Fibroblast of skin of right quadriceps (primary cell): ENCODE data around the gene KCTD2.
"Not testable (repeated sequence)": the region's sequence is repeated elsewhere in the genome, so short reads cannot be mapped to it uniquely, and the experiment has no call there.

Experiments
- DNase-seq: peaks from one replicate; pipeline ENCODE4 v3.0.0-alpha.2; 2013

The KCTD2 gene

GRCh38 chr17:75020331-75021110 is 26.5 kb upstream of the KCTD2 start:
- DNase-seq, result no peak

- no peak for DNase-seq
Observed at GRCh38 chr17:75024686-75025397, 22.2 kb upstream of the KCTD2 start.

- not testable (repeated sequence) for DNase-seq
Observed at GRCh38 chr17:75025398-75025734, 21.7 kb upstream of the KCTD2 start.

- DNase-seq, result not testable (repeated sequence)
Observed at GRCh38 chr17:75026650-75027049, 20.4 kb upstream of the KCTD2 start.

- DNase-seq, result no peak
Observed at GRCh38 chr17:75030161-75030560, 16.9 kb upstream of the KCTD2 start.

- DNase-seq, result peak; percentile 72
Observed at GRCh38 chr17:75031972-75032719, 14.9 kb upstream of the KCTD2 start.

- DNase-seq, result no peak
Observed at GRCh38 chr17:75032720-75033280, 14.2 kb upstream of the KCTD2 start.

GRCh38 chr17:75033346-75034235 is 13.4 kb upstream of the KCTD2 start:
- peak; percentile 94 for DNase-seq

- DNase-seq, result peak; percentile 92
Observed at GRCh38 chr17:75034236-75034908, 12.7 kb upstream of the KCTD2 start.

- DNase-seq, result peak; percentile 75
Observed at GRCh38 chr17:75036643-75037268, 10.3 kb upstream of the KCTD2 start.

- DNase-seq, result no peak
Observed at GRCh38 chr17:75039238-75039637, 7.8 kb upstream of the KCTD2 start.

- no peak for DNase-seq
Observed at GRCh38 chr17:75041656-75042280, 5.3 kb upstream of the KCTD2 start.

GRCh38 chr17:75043789-75044188 is 3.2 kb upstream of the KCTD2 start:
- not testable (repeated sequence) for DNase-seq

GRCh38 chr17:75044716-75045115 is 2.3 kb upstream of the KCTD2 start:
- no peak for DNase-seq

GRCh38 chr17:75045946-75046406 is 1.0 kb upstream of the KCTD2 start:
- DNase-seq, result not testable (repeated sequence)

- DNase-seq, result no peak
Observed at GRCh38 chr17:75047398-75048098, 523 bp downstream of the KCTD2 start.

- DNase-seq, result no peak
Observed at GRCh38 chr17:75048249-75048878, 1.3 kb downstream of the KCTD2 start.

GRCh38 chr17:75049057-75049456 is 2.0 kb downstream of the KCTD2 start:
- no peak for DNase-seq

- no peak for DNase-seq
Observed at GRCh38 chr17:75049706-75050105, 2.7 kb downstream of the KCTD2 start.
